Measurements from ENCODE around the gene FA2H.

DNA sequence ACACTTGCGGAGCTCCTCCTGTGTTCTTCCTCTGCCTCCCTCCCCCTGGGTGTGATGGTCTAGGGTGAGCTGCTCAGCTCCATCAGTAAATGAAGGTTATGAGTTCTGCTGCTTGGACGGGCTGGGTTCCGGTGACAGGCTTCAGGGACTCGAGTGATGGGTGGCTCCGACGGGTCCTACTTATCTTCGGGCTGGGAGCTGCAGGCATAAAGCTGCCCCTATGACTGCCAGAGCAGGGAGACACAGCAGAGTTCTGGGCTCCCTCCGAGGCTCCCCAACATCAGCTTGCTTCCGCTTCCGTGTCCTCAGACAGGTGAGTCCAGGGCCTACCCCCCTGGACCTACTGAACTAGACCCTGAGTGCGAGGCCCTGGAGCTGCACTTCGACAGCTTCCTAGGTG lies 62.7 kb downstream of the FA2H start:
- TF ChIP-seq ARNTL (CRISPR knock-in tag; IDR thresholded peaks at IDR 0.05; ENCODE audit: borderline replicate concordance, low read depth) = no peak
- TF ChIP-seq, protein P1, sequence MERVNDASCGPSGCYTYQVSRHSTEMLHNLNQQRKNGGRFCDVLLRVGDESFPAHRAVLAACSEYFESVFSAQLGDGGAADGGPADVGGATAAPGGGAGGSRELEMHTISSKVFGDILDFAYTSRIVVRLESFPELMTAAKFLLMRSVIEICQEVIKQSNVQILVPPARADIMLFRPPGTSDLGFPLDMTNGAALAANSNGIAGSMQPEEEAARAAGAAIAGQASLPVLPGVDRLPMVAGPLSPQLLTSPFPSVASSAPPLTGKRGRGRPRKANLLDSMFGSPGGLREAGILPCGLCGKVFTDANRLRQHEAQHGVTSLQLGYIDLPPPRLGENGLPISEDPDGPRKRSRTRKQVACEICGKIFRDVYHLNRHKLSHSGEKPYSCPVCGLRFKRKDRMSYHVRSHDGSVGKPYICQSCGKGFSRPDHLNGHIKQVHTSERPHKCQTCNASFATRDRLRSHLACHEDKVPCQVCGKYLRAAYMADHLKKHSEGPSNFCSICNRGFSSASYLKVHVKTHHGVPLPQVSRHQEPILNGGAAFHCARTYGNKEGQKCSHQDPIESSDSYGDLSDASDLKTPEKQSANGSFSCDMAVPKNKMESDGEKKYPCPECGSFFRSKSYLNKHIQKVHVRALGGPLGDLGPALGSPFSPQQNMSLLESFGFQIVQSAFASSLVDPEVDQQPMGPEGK (CRISPR knock-in tag; IDR thresholded peaks at IDR 0.05; ENCODE audit: borderline replicate concordance) = no peak
- TF ChIP-seq, protein P2, sequence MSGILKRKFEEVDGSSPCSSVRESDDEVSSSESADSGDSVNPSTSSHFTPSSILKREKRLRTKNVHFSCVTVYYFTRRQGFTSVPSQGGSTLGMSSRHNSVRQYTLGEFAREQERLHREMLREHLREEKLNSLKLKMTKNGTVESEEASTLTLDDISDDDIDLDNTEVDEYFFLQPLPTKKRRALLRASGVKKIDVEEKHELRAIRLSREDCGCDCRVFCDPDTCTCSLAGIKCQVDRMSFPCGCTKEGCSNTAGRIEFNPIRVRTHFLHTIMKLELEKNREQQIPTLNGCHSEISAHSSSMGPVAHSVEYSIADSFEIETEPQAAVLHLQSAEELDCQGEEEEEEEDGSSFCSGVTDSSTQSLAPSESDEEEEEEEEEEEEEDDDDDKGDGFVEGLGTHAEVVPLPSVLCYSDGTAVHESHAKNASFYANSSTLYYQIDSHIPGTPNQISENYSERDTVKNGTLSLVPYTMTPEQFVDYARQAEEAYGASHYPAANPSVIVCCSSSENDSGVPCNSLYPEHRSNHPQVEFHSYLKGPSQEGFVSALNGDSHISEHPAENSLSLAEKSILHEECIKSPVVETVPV (CRISPR knock-in tag; IDR thresholded peaks at IDR 0.05) = no peak
- TF ChIP-seq ISL1 (CRISPR knock-in tag; IDR thresholded peaks at IDR 0.05) = no peak
- TF ChIP-seq ZFP30 (CRISPR knock-in tag; IDR thresholded peaks at IDR 0.05) = no peak
- TF ChIP-seq GLIS3 (CRISPR knock-in tag; IDR thresholded peaks at IDR 0.05) = no peak
- no peak for TF ChIP-seq SNAI2 (CRISPR knock-in tag; IDR thresholded peaks at IDR 0.05)
- TF ChIP-seq, protein P3, sequence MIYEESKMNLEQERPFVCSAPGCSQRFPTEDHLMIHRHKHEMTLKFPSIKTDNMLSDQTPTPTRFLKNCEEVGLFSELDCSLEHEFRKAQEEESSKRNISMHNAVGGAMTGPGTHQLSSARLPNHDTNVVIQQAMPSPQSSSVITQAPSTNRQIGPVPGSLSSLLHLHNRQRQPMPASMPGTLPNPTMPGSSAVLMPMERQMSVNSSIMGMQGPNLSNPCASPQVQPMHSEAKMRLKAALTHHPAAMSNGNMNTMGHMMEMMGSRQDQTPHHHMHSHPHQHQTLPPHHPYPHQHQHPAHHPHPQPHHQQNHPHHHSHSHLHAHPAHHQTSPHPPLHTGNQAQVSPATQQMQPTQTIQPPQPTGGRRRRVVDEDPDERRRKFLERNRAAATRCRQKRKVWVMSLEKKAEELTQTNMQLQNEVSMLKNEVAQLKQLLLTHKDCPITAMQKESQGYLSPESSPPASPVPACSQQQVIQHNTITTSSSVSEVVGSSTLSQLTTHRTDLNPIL (CRISPR knock-in tag; IDR thresholded peaks at IDR 0.05; ENCODE audit: low read depth) = no peak
- no peak for TF ChIP-seq ZNF8 (CRISPR knock-in tag; IDR thresholded peaks at IDR 0.05)
- no peak for TF ChIP-seq OSR1 (CRISPR knock-in tag; IDR thresholded peaks at IDR 0.05)
- no peak for TF ChIP-seq ZNF565 (CRISPR knock-in tag; conservative IDR thresholded peaks at IDR 0.05; ENCODE audit: low read depth)

Measured in SK-N-SH treated with all-trans-retinoic acid at 6 μM for 48 hours (cell line).